ENCODE measurements around the gene TTYH1.
"Not testable (repeated sequence)": the region's sequence is repeated elsewhere in the genome, so short reads cannot be mapped to it uniquely, and the experiment has no call there.

The TTYH1 gene

GRCh38 chr19:54379187-54379678 lies 36.0 kb upstream of the TTYH1 start:
- Histone ChIP-seq H3K79me2 (ENCODE audit: insufficient read depth, low read length) (peaks cover 23% of the 10 kb centered on the region), H2AFZ (ENCODE audit: low read length) (no peak overlapping the region), H3F3A (ENCODE audit: low read depth) (peaks cover 15% of the 10 kb centered on the region; the same call in 1 of the 2 replicates), H3K27me3 (ENCODE audit: insufficient read depth, low read length, poor library complexity, severe bottlenecking) (no peaks in the 10 kb centered on the region), H3K9me3 (ENCODE audit: insufficient read depth, low read depth, low read length) (no peaks in the 10 kb centered on the region), H3K9me2 (replicated peaks; ENCODE audit: low read depth, low read length) (no peaks in the 10 kb centered on the region), H3K36me3 (ENCODE audit: insufficient read depth, low read length) (no peaks in the 10 kb centered on the region), H3K4me2 (ENCODE audit: low read depth, low read length, poor library complexity, severe bottlenecking) (peak overlapping the region; percentile 64), H3K4me3 (ENCODE audit: low read length, poor library complexity, severe bottlenecking) (peak overlapping the region; percentile 35), H4K20me1 (ENCODE audit: insufficient read depth, low read length, poor library complexity, severe bottlenecking) (no peaks in the 10 kb centered on the region), H3K4me1 (ENCODE audit: insufficient read depth, low read length, poor library complexity, severe bottlenecking) (peaks cover 51% of the 10 kb centered on the region), H3K9ac (ENCODE audit: low read depth, low read length, poor library complexity, severe bottlenecking) (peak overlapping the region; percentile 76)
- TF ChIP-seq CTCF (conservative IDR thresholded peaks at IDR 0.05; ENCODE audit: low read length) (no peak), EZH2phosphoT487 (IDR thresholded peaks at IDR 0.05; ENCODE audit: borderline replicate concordance) (no peak)

GRCh38 chr19:54380897-54381296 lies 34.4 kb upstream of the TTYH1 start:
- Histone ChIP-seq H3K9me3 (ENCODE audit: insufficient read depth, low read depth, low read length) (no peaks in the 10 kb centered on the region), H2AFZ (ENCODE audit: low read length) (no peak overlapping the region), H3K79me2 (ENCODE audit: insufficient read depth, low read length) (peaks cover 8% of the 10 kb centered on the region), H3K9me2 (replicated peaks; ENCODE audit: low read depth, low read length) (no peaks in the 10 kb centered on the region), H3K9ac (ENCODE audit: low read depth, low read length, poor library complexity, severe bottlenecking) (no peak overlapping the region), H3K4me2 (ENCODE audit: low read depth, low read length, poor library complexity, severe bottlenecking) (no peak overlapping the region), H4K20me1 (ENCODE audit: insufficient read depth, low read length, poor library complexity, severe bottlenecking) (no peaks in the 10 kb centered on the region), H3F3A (ENCODE audit: low read depth) (peaks cover 15% of the 10 kb centered on the region; the same call in 1 of the 2 replicates), H3K4me1 (ENCODE audit: insufficient read depth, low read length, poor library complexity, severe bottlenecking) (peaks cover 45% of the 10 kb centered on the region), H3K27me3 (ENCODE audit: insufficient read depth, low read length, poor library complexity, severe bottlenecking) (no peaks in the 10 kb centered on the region), H3K36me3 (ENCODE audit: insufficient read depth, low read length) (no peaks in the 10 kb centered on the region), H3K4me3 (ENCODE audit: low read length, poor library complexity, severe bottlenecking) (no peak overlapping the region)
- TF ChIP-seq CTCF (conservative IDR thresholded peaks at IDR 0.05; ENCODE audit: low read length) (no peak), EZH2phosphoT487 (IDR thresholded peaks at IDR 0.05; ENCODE audit: borderline replicate concordance) (no peak)

- not testable (repeated sequence) for H3K9me2 ChIP-seq (replicated peaks; ENCODE audit: low read depth, low read length); H3K9ac ChIP-seq (ENCODE audit: low read depth, low read length, poor library complexity, severe bottlenecking); H3K4me3 ChIP-seq (ENCODE audit: low read length, poor library complexity, severe bottlenecking); H3K9me3 ChIP-seq (ENCODE audit: insufficient read depth, low read depth, low read length); H3K36me3 ChIP-seq (ENCODE audit: insufficient read depth, low read length); H3K4me2 ChIP-seq (ENCODE audit: low read depth, low read length, poor library complexity, severe bottlenecking); H2AFZ ChIP-seq (ENCODE audit: low read length); H3K27me3 ChIP-seq (ENCODE audit: insufficient read depth, low read length, poor library complexity, severe bottlenecking); H3K79me2 ChIP-seq (ENCODE audit: insufficient read depth, low read length); H4K20me1 ChIP-seq (ENCODE audit: insufficient read depth, low read length, poor library complexity, severe bottlenecking)
- Histone ChIP-seq H3F3A (ENCODE audit: low read depth) (peaks cover 15% of the 10 kb centered on the region; the same call in 1 of the 2 replicates), H3K4me1 (ENCODE audit: insufficient read depth, low read length, poor library complexity, severe bottlenecking) (peaks cover 37% of the 10 kb centered on the region)
Measured at GRCh38 chr19:54382041-54382440, 33.2 kb upstream of the TTYH1 start.

- no peaks in the 10 kb centered on the region for H3K79me2 ChIP-seq (ENCODE audit: insufficient read depth, low read length)
- peaks cover 20% of the 10 kb centered on the region; the same call in 1 of the 2 replicates for H3F3A ChIP-seq (ENCODE audit: low read depth)
- H4K20me1 ChIP-seq (ENCODE audit: insufficient read depth, low read length, poor library complexity, severe bottlenecking) = no peaks in the 10 kb centered on the region
- no peak overlapping the region for H3K4me2 ChIP-seq (ENCODE audit: low read depth, low read length, poor library complexity, severe bottlenecking)
- H3K9me2 ChIP-seq (replicated peaks; ENCODE audit: low read depth, low read length) = no peaks in the 10 kb centered on the region
- H3K9ac ChIP-seq (ENCODE audit: low read depth, low read length, poor library complexity, severe bottlenecking) = no peak overlapping the region
- TF ChIP-seq CTCF (conservative IDR thresholded peaks at IDR 0.05; ENCODE audit: low read length) (no peak), EZH2phosphoT487 (IDR thresholded peaks at IDR 0.05; ENCODE audit: borderline replicate concordance) (no peak)
- H2AFZ ChIP-seq (ENCODE audit: low read length) = no peak overlapping the region
- no peaks in the 10 kb centered on the region for H3K9me3 ChIP-seq (ENCODE audit: insufficient read depth, low read depth, low read length)
- no peaks in the 10 kb centered on the region for H3K27me3 ChIP-seq (ENCODE audit: insufficient read depth, low read length, poor library complexity, severe bottlenecking)
- H3K36me3 ChIP-seq (ENCODE audit: insufficient read depth, low read length) = no peaks in the 10 kb centered on the region
- peaks cover 37% of the 10 kb centered on the region for H3K4me1 ChIP-seq (ENCODE audit: insufficient read depth, low read length, poor library complexity, severe bottlenecking)
- no peak overlapping the region for H3K4me3 ChIP-seq (ENCODE audit: low read length, poor library complexity, severe bottlenecking)
Measured at GRCh38 chr19:54383330-54383729, 31.9 kb upstream of the TTYH1 start.

Data from Loucy (cell line).